ENCODE measurements around the gene MRGPRG. TPM values are rescaled to one million over a fixed set of nuclear protein-coding genes. Genes with fewer than 3 reads are reported as not detected.

The MRGPRG gene
- polyA plus RNA-seq, 1 donor (not counting 4 experiments of a cell fraction or from before 2014, with no cell fraction given): not detected

DNA sequence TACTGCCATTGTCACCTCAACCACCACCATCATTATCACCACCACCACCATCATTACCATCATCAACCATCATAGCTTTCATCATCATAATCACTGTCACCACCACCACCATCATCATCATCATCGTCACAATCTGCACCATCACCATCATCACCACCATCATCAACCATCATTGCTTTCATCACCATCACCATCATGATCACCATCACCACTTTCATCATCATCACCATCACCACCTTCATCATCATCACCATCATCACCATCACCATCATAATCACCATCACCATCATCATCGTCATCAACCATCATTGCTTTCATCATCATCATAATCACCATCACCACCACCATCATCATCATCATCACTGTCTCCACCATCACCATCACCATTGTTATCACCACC is 44.8 kb downstream of the MRGPRG start:
- Histone ChIP-seq H3K27me3 (ENCODE audit: control insufficient read depth, extremely low read depth, insufficient read depth, low read length) (peaks cover 28% of the 10 kb centered on the region), H3K79me2 (ENCODE audit: control insufficient read depth, insufficient read depth, low read length) (no peaks in the 10 kb centered on the region), H3K4me2 (ENCODE audit: control insufficient read depth, extremely low read depth, insufficient read depth, low read depth, low read length) (no peak overlapping the region), H3K27ac (ENCODE audit: control insufficient read depth, insufficient read depth, low read length) (no peak overlapping the region), H2AFZ (ENCODE audit: control insufficient read depth, low read length) (no peak overlapping the region), H3K9ac (ENCODE audit: control insufficient read depth, extremely low read depth, insufficient read depth, low read length) (no peak overlapping the region), H3K36me3 (ENCODE audit: control insufficient read depth in 2 of 2, extremely low read depth in 1 of 2, insufficient read depth in 2 of 2, low read length in 2 of 2) (no peaks in the 10 kb centered on the region), H3K4me1 (ENCODE audit: control insufficient read depth, extremely low read depth, insufficient read depth, low read length) (peaks cover 13% of the 10 kb centered on the region), H3K9me3 (ENCODE audit: control insufficient read depth, low read depth, low read length) (peaks cover 4% of the 10 kb centered on the region), H4K20me1 (ENCODE audit: control insufficient read depth, extremely low read depth, insufficient read depth, low read length) (no peaks in the 10 kb centered on the region), H3K4me3 (ENCODE audit: control insufficient read depth in 2 of 3, extremely low read depth in 1 of 3, insufficient read depth in 2 of 3, low read depth in 1 of 3, low read length in 3 of 3) (no peak overlapping the region), H3K9me1 (ENCODE audit: control insufficient read depth, extremely low read depth, insufficient read depth, low read length) (no peaks in the 10 kb centered on the region)
- DNase-seq (ENCODE audit: low read depth, low spot score): no peak
- dilution Hi-C loops (cut with MboI; ENCODE audit: extremely low pct_ligation_motif_present, low sequenced_read_pairs): no loop called here
- TF ChIP-seq EZH2 (IDR thresholded peaks at IDR 0.05; ENCODE audit: low read length): no peak
- no peak for TF ChIP-seq CTCF (optimal IDR thresholded peaks at IDR 0.05 in 1 of 3, IDR thresholded peaks at IDR 0.05 in 1 of 3, conservative IDR thresholded peaks at IDR 0.05 in 1 of 3; ENCODE audit: extremely low read depth in 1 of 3, insufficient read depth in 2 of 3, low read length in 3 of 3)
- no peak for FAIRE-seq

- H3K4me3 ChIP-seq (ENCODE audit: control insufficient read depth in 2 of 3, extremely low read depth in 1 of 3, insufficient read depth in 2 of 3, low read depth in 1 of 3, low read length in 3 of 3): no peak overlapping the region
- H3K79me2 ChIP-seq (ENCODE audit: control insufficient read depth, insufficient read depth, low read length): no peaks in the 10 kb centered on the region
- H3K9me3 ChIP-seq (ENCODE audit: control insufficient read depth, low read depth, low read length): peaks cover 4% of the 10 kb centered on the region
- no peaks in the 10 kb centered on the region for H4K20me1 ChIP-seq (ENCODE audit: control insufficient read depth, extremely low read depth, insufficient read depth, low read length)
- dilution Hi-C loops (cut with MboI; ENCODE audit: extremely low pct_ligation_motif_present, low sequenced_read_pairs): no loop called here
- H3K4me1 ChIP-seq (ENCODE audit: control insufficient read depth, extremely low read depth, insufficient read depth, low read length): peaks cover 13% of the 10 kb centered on the region
- H3K27ac ChIP-seq (ENCODE audit: control insufficient read depth, insufficient read depth, low read length): no peak overlapping the region
- DNase-seq (ENCODE audit: low read depth, low spot score) (no peak), FAIRE-seq (no peak)
- no peaks in the 10 kb centered on the region for H3K9me1 ChIP-seq (ENCODE audit: control insufficient read depth, extremely low read depth, insufficient read depth, low read length)
- no peak overlapping the region for H2AFZ ChIP-seq (ENCODE audit: control insufficient read depth, low read length)
- H3K4me2 ChIP-seq (ENCODE audit: control insufficient read depth, extremely low read depth, insufficient read depth, low read depth, low read length): no peak overlapping the region
- peaks cover 44% of the 10 kb centered on the region for H3K27me3 ChIP-seq (ENCODE audit: control insufficient read depth, extremely low read depth, insufficient read depth, low read length)
- TF ChIP-seq EZH2 (IDR thresholded peaks at IDR 0.05; ENCODE audit: low read length) (no peak), CTCF (optimal IDR thresholded peaks at IDR 0.05 in 1 of 3, IDR thresholded peaks at IDR 0.05 in 1 of 3, conservative IDR thresholded peaks at IDR 0.05 in 1 of 3; ENCODE audit: extremely low read depth in 1 of 3, insufficient read depth in 2 of 3, low read length in 3 of 3) (no peak)
- H3K9ac ChIP-seq (ENCODE audit: control insufficient read depth, extremely low read depth, insufficient read depth, low read length): no peak overlapping the region
- H3K36me3 ChIP-seq (ENCODE audit: control insufficient read depth in 2 of 2, extremely low read depth in 1 of 2, insufficient read depth in 2 of 2, low read length in 2 of 2): no peaks in the 10 kb centered on the region
Measured at GRCh38 chr11:3171931-3172560, 46.6 kb downstream of the MRGPRG start.

Measured in keratinocyte (primary cell).